ENCODE data around the gene NDUFS5.
"Not testable (repeated sequence)": the region's sequence is repeated elsewhere in the genome, so short reads cannot be mapped to it uniquely, and the experiment has no call there.

NDUFS5 gene

GRCh38 chr1:39065542-39065941 lies 39.4 kb downstream of the NDUFS5 start:
- no peak overlapping the region for H3K9ac ChIP-seq (ENCODE audit: low read length in 2 of 2)
- H3K27me3 ChIP-seq (ENCODE audit: control insufficient read depth in 1 of 2, insufficient read depth in 2 of 2, low read length in 2 of 2), result no peaks in the 10 kb centered on the region
- no peaks in the 10 kb centered on the region for H3K4me1 ChIP-seq (ENCODE audit: control insufficient read depth, insufficient read depth, low read length)
- no peaks in the 10 kb centered on the region for H3K36me3 ChIP-seq (ENCODE audit: control insufficient read depth in 2 of 2, insufficient read depth in 2 of 2, low read length in 2 of 2)
- H3K4me3 ChIP-seq (ENCODE audit: low read length in 2 of 2), result no peak overlapping the region
- H3K9me3 ChIP-seq (ENCODE audit: control insufficient read depth in 2 of 2, low read length in 2 of 2), result no peaks in the 10 kb centered on the region
- no peak overlapping the region for H3K27ac ChIP-seq (ENCODE audit: low read length)

GRCh38 chr1:39068227-39068626 lies 42.1 kb downstream of the NDUFS5 start:
- not testable (repeated sequence) for H3K36me3 ChIP-seq (ENCODE audit: control insufficient read depth in 2 of 2, insufficient read depth in 2 of 2, low read length in 2 of 2); H3K4me1 ChIP-seq (ENCODE audit: control insufficient read depth, insufficient read depth, low read length); H3K4me3 ChIP-seq (ENCODE audit: low read length in 2 of 2); H3K9ac ChIP-seq (ENCODE audit: low read length in 2 of 2); H3K9me3 ChIP-seq (ENCODE audit: control insufficient read depth in 2 of 2, low read length in 2 of 2); H3K27me3 ChIP-seq (ENCODE audit: control insufficient read depth in 1 of 2, insufficient read depth in 2 of 2, low read length in 2 of 2); H3K27ac ChIP-seq (ENCODE audit: low read length)

- not testable (repeated sequence) for H3K9ac ChIP-seq (ENCODE audit: low read length in 2 of 2); H3K36me3 ChIP-seq (ENCODE audit: control insufficient read depth in 2 of 2, insufficient read depth in 2 of 2, low read length in 2 of 2); H3K27me3 ChIP-seq (ENCODE audit: control insufficient read depth in 1 of 2, insufficient read depth in 2 of 2, low read length in 2 of 2); H3K4me1 ChIP-seq (ENCODE audit: control insufficient read depth, insufficient read depth, low read length); H3K27ac ChIP-seq (ENCODE audit: low read length); H3K9me3 ChIP-seq (ENCODE audit: control insufficient read depth in 2 of 2, low read length in 2 of 2); H3K4me3 ChIP-seq (ENCODE audit: low read length in 2 of 2)
Measured at GRCh38 chr1:39071557-39071956, 45.4 kb downstream of the NDUFS5 start.

GRCh38 chr1:39076127-39076798 lies 50.1 kb downstream of the NDUFS5 start:
- Histone ChIP-seq H3K27me3 (ENCODE audit: control insufficient read depth in 1 of 2, insufficient read depth in 2 of 2, low read length in 2 of 2) (peaks cover 5 to 7% of the 10 kb centered on the region in 2 donors), H3K9me3 (ENCODE audit: control insufficient read depth in 2 of 2, low read length in 2 of 2) (no peaks in the 10 kb centered on the region), H3K36me3 (ENCODE audit: control insufficient read depth in 2 of 2, insufficient read depth in 2 of 2, low read length in 2 of 2) (no peaks in the 10 kb centered on the region), H3K9ac (ENCODE audit: low read length in 2 of 2) (no peak overlapping the region), H3K4me1 (ENCODE audit: control insufficient read depth, insufficient read depth, low read length) (peaks cover 8% of the 10 kb centered on the region), H3K4me3 (ENCODE audit: low read length in 2 of 2) (no peak overlapping the region), H3K27ac (ENCODE audit: low read length) (no peak overlapping the region)

- Histone ChIP-seq H3K27ac (ENCODE audit: low read length) (no peak overlapping the region), H3K9ac (ENCODE audit: low read length in 2 of 2) (no peak overlapping the region), H3K4me1 (ENCODE audit: control insufficient read depth, insufficient read depth, low read length) (peaks cover 12% of the 10 kb centered on the region), H3K36me3 (ENCODE audit: control insufficient read depth in 2 of 2, insufficient read depth in 2 of 2, low read length in 2 of 2) (no peaks in the 10 kb centered on the region), H3K9me3 (ENCODE audit: control insufficient read depth in 2 of 2, low read length in 2 of 2) (no peaks in the 10 kb centered on the region), H3K4me3 (ENCODE audit: low read length in 2 of 2) (no peak overlapping the region), H3K27me3 (ENCODE audit: control insufficient read depth in 1 of 2, insufficient read depth in 2 of 2, low read length in 2 of 2) (peaks cover 7% of the 10 kb centered on the region in 2 donors)
Measured at GRCh38 chr1:39076799-39077148, 50.6 kb downstream of the NDUFS5 start.

GRCh38 chr1:39080269-39080826 lies 54.2 kb downstream of the NDUFS5 start:
- no peak overlapping the region for H3K27ac ChIP-seq (ENCODE audit: low read length)
- no peak overlapping the region for H3K9ac ChIP-seq (ENCODE audit: low read length in 2 of 2)
- H3K4me3 ChIP-seq (ENCODE audit: low read length in 2 of 2), result peak overlapping the region in 1 of 2 donors; percentile 57

GRCh38 chr1:39080831-39081270 lies 54.7 kb downstream of the NDUFS5 start:
- Histone ChIP-seq H3K9ac (ENCODE audit: low read length in 2 of 2) (no peak overlapping the region), H3K9me3 (ENCODE audit: control insufficient read depth in 2 of 2, low read length in 2 of 2) (no peaks in the 10 kb centered on the region), H3K36me3 (ENCODE audit: control insufficient read depth in 2 of 2, insufficient read depth in 2 of 2, low read length in 2 of 2) (no peaks in the 10 kb centered on the region), H3K4me1 (ENCODE audit: control insufficient read depth, insufficient read depth, low read length) (peaks cover 19% of the 10 kb centered on the region), H3K27ac (ENCODE audit: low read length) (no peak overlapping the region), H3K27me3 (ENCODE audit: control insufficient read depth in 1 of 2, insufficient read depth in 2 of 2, low read length in 2 of 2) (peaks cover 25 to 27% of the 10 kb centered on the region in 2 donors), H3K4me3 (ENCODE audit: low read length in 2 of 2) (peak overlapping the region in 1 of 2 donors; percentile 57)

More at GRCh38 chr1:39080269-39080826, 54.2 kb downstream of the NDUFS5 start:
- Histone ChIP-seq H3K4me1 (ENCODE audit: control insufficient read depth, insufficient read depth, low read length) (peaks cover 19% of the 10 kb centered on the region), H3K9me3 (ENCODE audit: control insufficient read depth in 2 of 2, low read length in 2 of 2) (no peaks in the 10 kb centered on the region), H3K27me3 (ENCODE audit: control insufficient read depth in 1 of 2, insufficient read depth in 2 of 2, low read length in 2 of 2) (peaks cover 25 to 27% of the 10 kb centered on the region in 2 donors), H3K36me3 (ENCODE audit: control insufficient read depth in 2 of 2, insufficient read depth in 2 of 2, low read length in 2 of 2) (no peaks in the 10 kb centered on the region)

- no peaks in the 10 kb centered on the region for H3K36me3 ChIP-seq (ENCODE audit: control insufficient read depth in 2 of 2, insufficient read depth in 2 of 2, low read length in 2 of 2)
- H3K9me3 ChIP-seq (ENCODE audit: control insufficient read depth in 2 of 2, low read length in 2 of 2), result no peaks in the 10 kb centered on the region
- no peak overlapping the region for H3K9ac ChIP-seq (ENCODE audit: low read length in 2 of 2)
- H3K27ac ChIP-seq (ENCODE audit: low read length), result no peak overlapping the region
- peaks cover 20% of the 10 kb centered on the region for H3K4me1 ChIP-seq (ENCODE audit: control insufficient read depth, insufficient read depth, low read length)
- peaks cover 25 to 27% of the 10 kb centered on the region in 2 donors for H3K27me3 ChIP-seq (ENCODE audit: control insufficient read depth in 1 of 2, insufficient read depth in 2 of 2, low read length in 2 of 2)
- peak overlapping the region in 1 of 2 donors; percentile 71 for H3K4me3 ChIP-seq (ENCODE audit: low read length in 2 of 2)
Measured at GRCh38 chr1:39081271-39082009, 55.3 kb downstream of the NDUFS5 start.

- H3K9me3 ChIP-seq (ENCODE audit: control insufficient read depth in 2 of 2, low read length in 2 of 2), result no peaks in the 10 kb centered on the region
- peaks cover 25 to 27% of the 10 kb centered on the region in 2 donors for H3K27me3 ChIP-seq (ENCODE audit: control insufficient read depth in 1 of 2, insufficient read depth in 2 of 2, low read length in 2 of 2)
- H3K9ac ChIP-seq (ENCODE audit: low read length in 2 of 2), result no peak overlapping the region
- peaks cover 21% of the 10 kb centered on the region for H3K4me1 ChIP-seq (ENCODE audit: control insufficient read depth, insufficient read depth, low read length)
- no peak overlapping the region for H3K27ac ChIP-seq (ENCODE audit: low read length)
- no peaks in the 10 kb centered on the region for H3K36me3 ChIP-seq (ENCODE audit: control insufficient read depth in 2 of 2, insufficient read depth in 2 of 2, low read length in 2 of 2)
- peak overlapping the region in 1 of 2 donors; percentile 71 for H3K4me3 ChIP-seq (ENCODE audit: low read length in 2 of 2)
Measured at GRCh38 chr1:39082010-39082799, 56.1 kb downstream of the NDUFS5 start.

- peaks cover 25 to 27% of the 10 kb centered on the region in 2 donors for H3K27me3 ChIP-seq (ENCODE audit: control insufficient read depth in 1 of 2, insufficient read depth in 2 of 2, low read length in 2 of 2)
- peaks cover 22% of the 10 kb centered on the region for H3K4me1 ChIP-seq (ENCODE audit: control insufficient read depth, insufficient read depth, low read length)
- H3K36me3 ChIP-seq (ENCODE audit: control insufficient read depth in 2 of 2, insufficient read depth in 2 of 2, low read length in 2 of 2), result no peaks in the 10 kb centered on the region
- no peak overlapping the region for H3K9ac ChIP-seq (ENCODE audit: low read length in 2 of 2)
- H3K27ac ChIP-seq (ENCODE audit: low read length), result no peak overlapping the region
- no peak overlapping the region for H3K4me3 ChIP-seq (ENCODE audit: low read length in 2 of 2)
- no peaks in the 10 kb centered on the region for H3K9me3 ChIP-seq (ENCODE audit: control insufficient read depth in 2 of 2, low read length in 2 of 2)
Measured at GRCh38 chr1:39082811-39083576, 56.8 kb downstream of the NDUFS5 start.
